HCT116 (cell line): Measurements from ENCODE around the gene LRRC52.

Experiments
- CTCF ChIP-seq, 3 experiments: fragments of 200-600 bp in 1 of 3; sonication (generic) in 1 of 3; IDR thresholded peaks in 2 of 3; conservative IDR thresholded peaks in 1 of 3; 2 replicates each; pipeline ENCODE4 v1.5.1; 2012 to 2017; ENCODE audit warnings: low read depth in 2 of 3, low read length in 2 of 3, antibody characterized with exemption in 1 of 3, borderline replicate concordance in 1 of 3, control low read depth in 1 of 3, mild to moderate bottlenecking in 1 of 3, mixed read lengths in 1 of 3, mixed run types in 1 of 3, moderate library complexity in 1 of 3; ENCODE audit not compliant: insufficient read depth in 1 of 3
- POLR2AphosphoS5 ChIP-seq: IDR thresholded peaks from 2 replicates; pipeline ENCODE4 v1.6.1; 2011; ENCODE audit warnings: mild to moderate bottlenecking, low read depth, low read length, moderate library complexity
- SRF ChIP-seq: IDR thresholded peaks from 2 replicates; pipeline ENCODE4 v1.6.1; 2012; ENCODE audit warnings: low read depth

- no peak for TF ChIP-seq CTCF (IDR thresholded peaks at IDR 0.05 in 2 of 3, conservative IDR thresholded peaks at IDR 0.05 in 1 of 3; ENCODE audit: borderline replicate concordance in 1 of 3, insufficient read depth in 1 of 3, low read depth in 2 of 3, low read length in 2 of 3)
- no peak for TF ChIP-seq POLR2AphosphoS5
- no peak for TF ChIP-seq SRF
These were observed 17.3 kb downstream of the LRRC52 start for GRCh38 chr1:165560883-165561656.
